Epithelial cell of esophagus (primary cell): ENCODE results near the gene ACOT7.

Source experiments
- DNase-seq: peaks from one replicate; pipeline ENCODE4 v3.0.0; 2010; ENCODE audit warnings: low read depth
- H3K4me3 ChIP-seq: 2 replicates; pipeline ENCODE4 v1.5.1; 2011; ENCODE audit warnings: mild to moderate bottlenecking, low read length, control low read depth
- CTCF ChIP-seq: IDR thresholded peaks from 2 replicates; pipeline ENCODE4 v1.5.1; 2011; ENCODE audit warnings: low read depth, mild to moderate bottlenecking, low read length, control low read depth, inconsistent platforms; ENCODE audit not compliant: insufficient read depth; ENCODE audit errors: missing control alignments

ACOT7 gene

GRCh38 chr1:6325482-6325881 is 68.1 kb downstream of the ACOT7 start:
- peak; percentile 96 for DNase-seq
- H3K4me3 ChIP-seq, result no peak overlapping the region
- no peak for TF ChIP-seq CTCF

GRCh38 chr1:6322161-6322560 is 71.4 kb downstream of the ACOT7 start:
- DNase-seq, result peak; percentile 22
- no peak overlapping the region for H3K4me3 ChIP-seq
- no peak for TF ChIP-seq CTCF

DNA sequence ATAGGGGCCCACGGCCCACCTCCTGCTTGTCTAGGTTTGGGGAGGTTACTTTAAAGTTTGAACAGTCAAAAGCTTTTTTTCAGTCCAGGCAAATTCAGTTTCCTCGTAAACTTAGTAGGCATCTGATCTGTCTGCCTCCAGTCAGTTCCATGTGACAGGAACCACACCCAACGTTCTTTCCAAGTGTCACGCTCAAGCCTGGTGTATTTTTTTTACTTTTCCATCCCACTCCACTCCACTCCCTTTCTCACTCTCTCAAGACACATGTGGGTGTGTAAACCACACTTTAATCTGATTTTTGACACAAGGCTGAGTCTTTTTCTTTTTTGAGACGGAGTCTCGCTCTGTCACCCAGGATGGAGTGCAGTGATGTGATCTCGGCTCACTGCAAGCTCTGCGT is 72.4 kb downstream of the ACOT7 start:
- TF ChIP-seq CTCF, result no peak
- no peak for DNase-seq
- no peak overlapping the region for H3K4me3 ChIP-seq

- no peak for DNase-seq
- TF ChIP-seq CTCF, result no peak
- H3K4me3 ChIP-seq, result no peak overlapping the region
Observed at GRCh38 chr1:6317098-6317760, 76.3 kb downstream of the ACOT7 start.

DNA sequence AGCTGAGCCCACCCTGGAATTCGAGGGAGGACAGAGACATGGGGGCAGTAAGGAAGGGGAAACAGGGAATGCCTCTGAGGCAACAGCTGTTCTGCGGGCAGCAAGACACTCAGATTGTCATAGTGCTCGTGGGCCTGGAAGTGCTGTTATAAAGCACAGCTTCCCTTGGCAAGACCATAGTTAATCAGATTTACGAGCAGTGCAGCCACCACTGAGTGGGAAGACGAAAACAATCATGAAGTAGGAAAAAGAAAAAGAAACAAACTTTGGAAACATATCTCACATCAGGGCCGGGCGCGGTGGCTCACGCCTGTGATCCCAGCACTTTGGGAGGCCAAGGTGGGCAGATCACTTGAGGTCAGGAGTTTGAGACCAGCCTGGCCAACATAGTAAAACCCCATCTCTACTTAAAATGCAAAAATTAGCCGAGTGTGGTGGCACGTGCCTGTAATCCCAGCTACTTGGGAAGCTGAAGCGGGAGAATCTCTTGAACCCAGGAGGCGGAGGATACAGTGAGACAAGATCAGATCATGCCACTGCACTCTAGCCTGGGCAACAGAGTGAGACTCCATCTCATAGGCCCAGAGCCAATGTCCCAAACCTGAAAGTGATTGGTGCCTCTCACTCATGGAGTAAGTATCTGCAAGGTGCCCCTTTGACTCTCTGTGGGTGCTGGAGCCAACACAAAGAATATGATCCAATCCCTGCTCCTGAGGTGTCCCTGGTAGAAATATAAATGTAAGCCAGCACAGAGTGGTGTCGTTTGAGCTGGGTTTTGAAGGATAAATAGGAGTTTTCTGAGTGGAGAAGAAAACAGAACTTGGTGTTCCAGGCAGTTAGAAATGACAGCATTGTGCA is 77.1 kb downstream of the ACOT7 start:
- DNase-seq, result no peak

DNA sequence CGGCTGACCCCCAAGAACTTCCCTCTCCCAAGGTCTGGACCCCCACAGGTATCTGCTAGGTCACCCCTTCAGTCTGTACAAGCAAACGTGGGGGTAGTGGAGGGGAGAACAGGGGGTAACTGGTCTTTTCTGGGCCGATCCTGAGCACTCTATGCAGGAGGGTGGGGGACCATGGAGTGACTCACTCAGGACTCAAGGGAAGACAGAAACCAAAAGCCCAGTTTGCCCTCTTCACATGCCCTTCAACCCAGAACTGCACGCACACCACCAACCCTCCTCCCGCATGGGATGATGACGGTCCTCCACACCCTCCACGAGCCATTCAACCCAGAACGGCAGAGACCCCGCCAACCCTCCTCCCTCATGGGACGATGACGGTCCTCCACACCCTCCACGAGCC is 79.1 kb downstream of the ACOT7 start:
- TF ChIP-seq CTCF, result no peak
- no peak for DNase-seq
- no peak overlapping the region for H3K4me3 ChIP-seq

More for the DNA sequence above, 77.1 kb downstream of the ACOT7 start:
- no peak overlapping the region for H3K4me3 ChIP-seq
- TF ChIP-seq CTCF, result no peak
